ENCODE results near the gene ZMIZ1. TPM values are rescaled to one million over a fixed set of nuclear protein-coding genes. Genes with fewer than 3 reads are reported as not detected.

ZMIZ1 gene
- total RNA-seq, 1 donor, result 23.3 TPM

GRCh38 chr10:79350407-79351154, 281.8 kb downstream of the ZMIZ1 start:
- TF ChIP-seq, protein P1, sequence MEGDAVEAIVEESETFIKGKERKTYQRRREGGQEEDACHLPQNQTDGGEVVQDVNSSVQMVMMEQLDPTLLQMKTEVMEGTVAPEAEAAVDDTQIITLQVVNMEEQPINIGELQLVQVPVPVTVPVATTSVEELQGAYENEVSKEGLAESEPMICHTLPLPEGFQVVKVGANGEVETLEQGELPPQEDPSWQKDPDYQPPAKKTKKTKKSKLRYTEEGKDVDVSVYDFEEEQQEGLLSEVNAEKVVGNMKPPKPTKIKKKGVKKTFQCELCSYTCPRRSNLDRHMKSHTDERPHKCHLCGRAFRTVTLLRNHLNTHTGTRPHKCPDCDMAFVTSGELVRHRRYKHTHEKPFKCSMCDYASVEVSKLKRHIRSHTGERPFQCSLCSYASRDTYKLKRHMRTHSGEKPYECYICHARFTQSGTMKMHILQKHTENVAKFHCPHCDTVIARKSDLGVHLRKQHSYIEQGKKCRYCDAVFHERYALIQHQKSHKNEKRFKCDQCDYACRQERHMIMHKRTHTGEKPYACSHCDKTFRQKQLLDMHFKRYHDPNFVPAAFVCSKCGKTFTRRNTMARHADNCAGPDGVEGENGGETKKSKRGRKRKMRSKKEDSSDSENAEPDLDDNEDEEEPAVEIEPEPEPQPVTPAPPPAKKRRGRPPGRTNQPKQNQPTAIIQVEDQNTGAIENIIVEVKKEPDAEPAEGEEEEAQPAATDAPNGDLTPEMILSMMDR (IDR thresholded peaks at IDR 0.05; ENCODE audit: insufficient read depth, low read depth, low read length), result no peak
- no peak overlapping the region for H3K4me3 ChIP-seq (ENCODE audit: low read depth, low read length)
- no peak for DNase-seq (ENCODE audit: low read depth)

- TF ChIP-seq, protein P1 (IDR thresholded peaks at IDR 0.05; ENCODE audit: insufficient read depth, low read depth, low read length), result no peak
- H3K4me3 ChIP-seq (ENCODE audit: low read depth, low read length), result no peak overlapping the region
Measured at GRCh38 chr10:79351332-79351731, 282.6 kb downstream of the ZMIZ1 start.

GRCh38 chr10:79352035-79352877, 283.5 kb downstream of the ZMIZ1 start:
- no peak for DNase-seq (ENCODE audit: low read depth)
- H3K4me3 ChIP-seq (ENCODE audit: low read depth, low read length), result no peak overlapping the region
- TF ChIP-seq, protein P1 (IDR thresholded peaks at IDR 0.05; ENCODE audit: insufficient read depth, low read depth, low read length), result no peak

More at GRCh38 chr10:79351332-79351731, 282.6 kb downstream of the ZMIZ1 start:
- no peak for DNase-seq (ENCODE audit: low read depth)

- no peak overlapping the region for H3K4me3 ChIP-seq (ENCODE audit: low read depth, low read length)
- TF ChIP-seq, protein P1 (IDR thresholded peaks at IDR 0.05; ENCODE audit: insufficient read depth, low read depth, low read length), result no peak
- no peak for DNase-seq (ENCODE audit: low read depth)
Measured at GRCh38 chr10:79353000-79353406, 284.2 kb downstream of the ZMIZ1 start.

DNA sequence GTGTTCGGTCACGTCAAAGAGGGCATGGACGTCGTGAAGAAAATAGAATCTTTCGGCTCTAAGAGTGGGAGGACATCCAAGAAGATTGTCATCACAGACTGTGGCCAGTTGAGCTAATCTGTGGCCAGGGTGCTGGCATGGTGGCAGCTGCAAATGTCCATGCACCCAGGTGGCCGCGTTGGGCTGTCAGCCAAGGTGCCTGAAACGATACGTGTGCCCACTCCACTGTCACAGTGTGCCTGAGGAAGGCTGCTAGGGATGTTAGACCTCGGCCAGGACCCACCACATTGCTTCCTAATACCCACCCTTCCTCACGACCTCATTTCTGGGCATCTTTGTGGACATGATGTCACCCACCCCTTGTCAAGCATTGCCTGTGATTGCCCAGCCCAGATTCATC, 285.0 kb downstream of the ZMIZ1 start:
- DNase-seq (ENCODE audit: low read depth), result no peak
- H3K4me3 ChIP-seq (ENCODE audit: low read depth, low read length), result no peak overlapping the region
- TF ChIP-seq, protein P1 (IDR thresholded peaks at IDR 0.05; ENCODE audit: insufficient read depth, low read depth, low read length), result no peak

DNA sequence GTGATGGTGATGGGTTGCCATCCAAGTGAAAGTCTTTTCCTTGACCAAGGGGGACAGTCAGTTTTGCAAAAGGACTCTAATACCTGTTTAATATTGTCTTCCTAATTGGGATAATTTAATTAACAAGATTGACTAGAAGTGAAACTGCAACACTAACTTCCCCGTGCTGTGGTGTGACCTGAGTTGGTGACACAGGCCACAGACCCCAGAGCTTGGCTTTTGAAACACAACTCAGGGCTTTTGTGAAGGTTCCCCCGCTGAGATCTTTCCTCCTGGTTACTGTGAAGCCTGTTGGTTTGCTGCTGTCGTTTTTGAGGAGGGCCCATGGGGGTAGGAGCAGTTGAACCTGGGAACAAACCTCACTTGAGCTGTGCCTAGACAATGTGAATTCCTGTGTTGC, 285.4 kb downstream of the ZMIZ1 start:
- no peak overlapping the region for H3K4me3 ChIP-seq (ENCODE audit: low read depth, low read length)
- DNase-seq (ENCODE audit: low read depth), result no peak
- TF ChIP-seq, protein P1 (IDR thresholded peaks at IDR 0.05; ENCODE audit: insufficient read depth, low read depth, low read length), result no peak
